Adrenal gland (tissue), 5 donors: ENCODE data around the gene MAP2K5.

Experiments used
- CTCF ChIP-seq, 6 experiments: fragments of 450-650 bp in 4 of 6; fragments of 200-600 bp in 2 of 6; sonication (generic) in 1 of 6; IDR thresholded peaks; 1 replicate in 5 of 6; 2 replicates in 1 of 6; pipeline versions ENCODE4 v1.5.1 to v1.8.0; 2016 to 2021; ENCODE audit warnings: antibody characterized with exemption in 6 of 6, mild to moderate bottlenecking in 2 of 6, moderate library complexity in 1 of 6
- POLR2A ChIP-seq, 2 donors: fragments of 450-650 bp; IDR thresholded peaks; one replicate each; pipeline ENCODE4 v1.6.1; 2017; ENCODE audit warnings: antibody characterized with exemption in 2 of 2, mild to moderate bottlenecking in 2 of 2, moderate library complexity in 1 of 2
- donor health status: DM: no; HTN: no; CAD: no.

- TF ChIP-seq CTCF (IDR thresholded peaks at IDR 0.05) (no peak), POLR2A (IDR thresholded peaks at IDR 0.05) (no peak)
Measured at GRCh38 chr15:67805008-67805665, 262.6 kb downstream of the MAP2K5 start.
